H1 (cell line): ENCODE results near the gene GCGR. TPM values are rescaled to one million over a fixed set of nuclear protein-coding genes. Genes with fewer than 3 reads are reported as not detected.

Source experiments
- CTCF ChIA-PET: fragments of 300-600 bp; sonication (Branson Sonifier 250); formaldehyde crosslinking; loops from one replicate; lab custom pipeline; 2021; ENCODE audit not compliant: partially characterized antibody; lab: Charles Lee
- POLR2A ChIA-PET: fragments of 300-600 bp; sonication (Branson Sonifier 250); formaldehyde crosslinking; loops from one replicate; lab custom pipeline; 2021; ENCODE audit warnings: inconsistent platforms; ENCODE audit not compliant: partially characterized antibody; lab: Charles Lee
- DNase-seq, 2 experiments: peaks; one replicate each; pipeline versions ENCODE4 v3.0.0 to v3.0.0-alpha.2; 2010 to 2022; ENCODE audit warnings: low spot score in 2 of 2, low read depth in 1 of 2, mixed read lengths in 1 of 2
- FAIRE-seq: peaks from 2 replicates; lab custom pipeline; 2011; peaks lifted over from hg19 to GRCh38; lab: Jason Lieb, UNC
- H2AFZ ChIP-seq: 2 replicates; pipeline ENCODE4 v1.8.1; 2012; ENCODE audit warnings: low read length, inconsistent platforms
- H2AK5ac ChIP-seq: 2 replicates; pipeline ENCODE4 v1.6.1; 2013; ENCODE audit warnings: low read depth, low read length
- H2BK120ac ChIP-seq: replicated peaks from 2 replicates; pipeline ENCODE3; 2013; ENCODE audit warnings: low read depth, low read length, inconsistent platforms
- H2BK12ac ChIP-seq: 2 replicates; pipeline ENCODE4 v1.6.1; 2013; ENCODE audit warnings: low read depth, low read length
- H2BK15ac ChIP-seq: 2 replicates; pipeline ENCODE4 v1.6.1; 2013; ENCODE audit warnings: low read length
- H2BK20ac ChIP-seq: 2 replicates; pipeline ENCODE4 v1.6.1; 2013; ENCODE audit warnings: low read length
- H2BK5ac ChIP-seq: 2 replicates; pipeline ENCODE4 v1.6.1; 2013; ENCODE audit warnings: low read depth, low read length
- H3K14ac ChIP-seq: 2 replicates; pipeline ENCODE4 v1.6.1; 2013; ENCODE audit warnings: inconsistent platforms; ENCODE audit not compliant: insufficient read length
- H3K18ac ChIP-seq: 2 replicates; pipeline ENCODE4 v1.6.1; 2013; ENCODE audit warnings: low read length; ENCODE audit errors: extremely low read depth
- H3K23ac ChIP-seq: 2 replicates; pipeline ENCODE4 v1.6.1; 2013; ENCODE audit warnings: inconsistent platforms; ENCODE audit not compliant: insufficient read length
- H3K23me2 ChIP-seq: 2 replicates; pipeline ENCODE4 v1.6.1; 2013; ENCODE audit warnings: low read depth, low read length
- H3K27ac ChIP-seq: 2 replicates; pipeline ENCODE4 v1.6.1; 2011; ENCODE audit warnings: low read depth, low read length, inconsistent platforms
- H3K27me3 ChIP-seq, 4 experiments: replicated peaks in 1 of 4; 1 replicate in 1 of 4; 2 replicates in 3 of 4; pipeline versions ENCODE4 v1.6.1 to v1.8.1; 2011 to 2013; ENCODE audit warnings: low read length in 3 of 4, mild to moderate bottlenecking in 3 of 4, inconsistent platforms in 2 of 4, mixed read lengths in 2 of 4, moderate library complexity in 1 of 4; ENCODE audit not compliant: control insufficient read depth in 3 of 4, insufficient read depth in 3 of 4; ENCODE audit errors: extremely low read depth in 1 of 4
- H3K36me3 ChIP-seq, 4 experiments: 2 replicates each; pipeline versions ENCODE4 v1.6.1 to v1.8.1; 2011 to 2013; ENCODE audit warnings: mild to moderate bottlenecking in 4 of 4, low read length in 3 of 4, moderate library complexity in 2 of 4, control low read depth in 1 of 4, inconsistent platforms in 1 of 4; ENCODE audit not compliant: insufficient read depth in 4 of 4, control insufficient read depth in 2 of 4
- H3K4ac ChIP-seq: replicated peaks from 2 replicates; pipeline ENCODE3; 2013; ENCODE audit warnings: low read length, low read depth, mixed read lengths, inconsistent platforms; ENCODE audit not compliant: insufficient read length
- H3K4me1 ChIP-seq, 4 experiments: replicated peaks in 1 of 4; 1 replicate in 1 of 4; 2 replicates in 3 of 4; pipeline versions ENCODE4 v1.6.1 to v1.8.1; 2011 to 2013; ENCODE audit warnings: low read length in 3 of 4, inconsistent platforms in 2 of 4, mixed read lengths in 1 of 4; ENCODE audit not compliant: insufficient read depth in 4 of 4, control insufficient read depth in 3 of 4
- H3K4me2 ChIP-seq, 2 experiments: 2 replicates each; pipeline versions ENCODE4 v1.6.1 to v1.8.1; 2011 to 2013; ENCODE audit warnings: low read depth in 2 of 2, low read length in 2 of 2, control low read depth in 1 of 2, inconsistent platforms in 1 of 2, mild to moderate bottlenecking in 1 of 2; ENCODE audit not compliant: insufficient read depth in 1 of 2
- H3K4me3 ChIP-seq, 4 experiments: fragments of 200-600, 300-600 bp in 1 of 4; sonication (generic), shearing (Covaris generic), sonication (Bioruptor Twin) in 1 of 4; 2 replicates each; pipeline versions ENCODE4 v1.5.1 to v1.8.1; 2011 to 2016; ENCODE audit warnings: low read length in 4 of 4, low read depth in 3 of 4, control low read depth in 2 of 4, inconsistent platforms in 2 of 4, mild to moderate bottlenecking in 2 of 4, mixed read lengths in 1 of 4, moderate library complexity in 1 of 4; ENCODE audit not compliant: insufficient read depth in 2 of 4; ENCODE audit errors: extremely low read depth in 1 of 4
- H3K56ac ChIP-seq: replicated peaks from 2 replicates; pipeline ENCODE3; 2013; ENCODE audit warnings: low read depth, mild to moderate bottlenecking, mixed read lengths, low read length, inconsistent platforms; ENCODE audit not compliant: insufficient read length
- H3K79me1 ChIP-seq: 2 replicates; pipeline ENCODE4 v1.6.1; 2013; ENCODE audit warnings: low read depth, low read length, control low read depth
- H3K79me2 ChIP-seq, 2 experiments: 2 replicates each; pipeline versions ENCODE4 v1.6.1 to v1.8.1; 2012 to 2013; ENCODE audit warnings: low read length in 2 of 2, mild to moderate bottlenecking in 2 of 2, inconsistent platforms in 1 of 2; ENCODE audit not compliant: insufficient read depth in 2 of 2, control insufficient read depth in 1 of 2
- H3K9ac ChIP-seq, 4 experiments: replicated peaks in 1 of 4; 1 replicate in 1 of 4; 2 replicates in 3 of 4; pipeline versions ENCODE4 v1.6.1 to v1.8.1; 2011 to 2013; ENCODE audit warnings: low read depth in 3 of 4, low read length in 3 of 4, control low read depth in 2 of 4, mild to moderate bottlenecking in 2 of 4, moderate library complexity in 2 of 4, inconsistent platforms in 1 of 4; ENCODE audit errors: extremely low read depth in 1 of 4
- H3K9me3 ChIP-seq, 2 experiments: 2 replicates each; pipeline versions ENCODE4 v1.6.1 to v1.8.1; 2012 to 2013; ENCODE audit warnings: mild to moderate bottlenecking in 2 of 2, moderate library complexity in 2 of 2, control low read depth in 1 of 2, inconsistent platforms in 1 of 2, low read depth in 1 of 2, low read length in 1 of 2, mixed read lengths in 1 of 2; ENCODE audit not compliant: insufficient read depth in 2 of 2
- H4K20me1 ChIP-seq, 2 experiments: replicated peaks in 1 of 2; 2 replicates each; pipeline versions ENCODE3 to v1.8.1; 2011 to 2013; ENCODE audit warnings: inconsistent platforms in 2 of 2, low read length in 2 of 2, mild to moderate bottlenecking in 1 of 2; ENCODE audit not compliant: insufficient read depth in 2 of 2, control insufficient read depth in 1 of 2
- H4K5ac ChIP-seq: 2 replicates; pipeline ENCODE4 v1.6.1; 2013; ENCODE audit warnings: low read length, low read depth, mixed read lengths, inconsistent platforms; ENCODE audit not compliant: insufficient read length
- H4K8ac ChIP-seq: 2 replicates; pipeline ENCODE4 v1.8.0; 2013; ENCODE audit warnings: mild to moderate bottlenecking, moderate library complexity, low read length, inconsistent platforms; ENCODE audit not compliant: insufficient read depth; ENCODE audit errors: extremely low read depth
- H4K91ac ChIP-seq: replicated peaks from 2 replicates; pipeline ENCODE3; 2013; ENCODE audit warnings: low read length, mixed read lengths, inconsistent platforms; ENCODE audit not compliant: insufficient read length
- CEBPB ChIP-seq: IDR thresholded peaks from 2 replicates; pipeline ENCODE4 v1.6.1; 2012; ENCODE audit warnings: low read depth, low read length
- POLR2A ChIP-seq, 2 experiments: IDR thresholded peaks; 1 replicate in 1 of 2; 2 replicates in 1 of 2; pipeline ENCODE4 v1.6.1; 2011; ENCODE audit warnings: low read depth in 2 of 2, low read length in 2 of 2, mild to moderate bottlenecking in 2 of 2; ENCODE audit errors: control extremely low read depth in 1 of 2
- WGBS, 2 experiments: shearing (Covaris generic) in 1 of 2; methylation state at CpG; one replicate each; pipeline versions ENCODE4 v1.1.6 to v1.1.7; 2013 to 2015; ENCODE audit warnings: low lambda C conversion rate in 2 of 2, mixed read lengths in 2 of 2, inconsistent platforms in 1 of 2, low coverage in 1 of 2, missing lambda C conversion rate in 1 of 2; ENCODE audit not compliant: insufficient replicate concordance in 2 of 2, insufficient coverage in 1 of 2, insufficient read length in 1 of 2; ENCODE audit errors: extremely low coverage in 1 of 2, missing lambda C conversion rate in 1 of 2; 5-methylcytosine and 5-hydroxymethylcytosine counted together
- polyA plus RNA-seq, 7 experiments: library from polyadenylated mRNA; depleted of rRNA in 3 of 7; stranded (reverse) in 5 of 7; unstranded in 2 of 7; fragments of >200 nt in 5 of 7; fragments of 200-250 nt in 2 of 7; gene quantifications; 1 replicate in 5 of 7; 2 replicates in 1 of 7; 4 replicates in 1 of 7; pipeline versions ENCODE4 v1.2.1 to v1.2.3, GENCODE V29; 2011 to 2013; ENCODE audit warnings: missing spikeins in 2 of 7, mixed read lengths in 2 of 7
- total RNA-seq: library from RNA; stranded (reverse); fragmentation: NEBNext Ultra II Directional; extraction: Animal tissue kit (Norgen Biotek cat#: 25700); gene quantifications from 2 replicates; pipeline ENCODE4 v1.2.1, GENCODE V29; 2021
- TF ChIP-seq, protein P1 (sequence below), 3 experiments: IDR thresholded peaks; 1 replicate in 2 of 3; 2 replicates in 1 of 3; pipeline versions ENCODE4 v1.5.1 to v1.6.1; 2011; ENCODE audit warnings: low read length in 3 of 3, mild to moderate bottlenecking in 3 of 3, inconsistent platforms in 2 of 3, low read depth in 1 of 3, moderate library complexity in 1 of 3; ENCODE audit not compliant: insufficient read depth in 1 of 3; ENCODE audit errors: control extremely low read depth in 1 of 3

The GCGR gene
- total and polyA plus RNA-seq, 2 of the 8 experiments (the other 6 are each of a cell fraction or from before 2014, with no cell fraction given), result 0.44 to 0.56 TPM

DNA sequence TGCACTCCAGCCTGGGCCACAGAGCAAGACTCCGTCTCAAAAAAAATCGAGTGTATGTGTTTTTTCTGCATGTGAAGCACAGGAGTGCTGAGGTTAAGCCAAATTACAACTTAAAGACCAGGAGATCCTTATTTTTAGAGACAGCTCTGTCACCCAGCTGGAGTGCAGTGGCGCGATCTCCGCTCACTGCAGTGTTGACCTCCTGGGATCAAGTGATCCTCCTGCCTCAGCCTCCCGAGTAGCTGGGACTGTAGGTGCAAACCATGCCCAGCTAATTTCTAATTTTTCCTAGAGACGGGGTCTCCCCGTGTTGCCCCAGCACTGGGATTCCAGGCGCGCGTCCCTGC lies 38.4 kb downstream of the GCGR start:
- H2BK15ac ChIP-seq, result no peak overlapping the region
- no peaks in the 10 kb centered on the region for H3K23me2 ChIP-seq
- no peaks in the 10 kb centered on the region for H3K79me2 ChIP-seq
- no peak overlapping the region for H3K23ac ChIP-seq
- no peak overlapping the region for H4K5ac ChIP-seq
- no peaks in the 10 kb centered on the region; a peak in 2 of 7 replicates for H3K27me3 ChIP-seq
- no peaks in the 10 kb centered on the region for H3K9me3 ChIP-seq
- H3K36me3 ChIP-seq, result peaks cover 12 to 42% (median 34%) of the 10 kb centered on the region in 4 experiments
- H3K4ac ChIP-seq, result no peak overlapping the region
- DNase-seq, result no peak
- H4K8ac ChIP-seq, result no peak overlapping the region
- no peak overlapping the region for H3K18ac ChIP-seq
- no peak overlapping the region for H3K56ac ChIP-seq
- H2BK120ac ChIP-seq, result no peak overlapping the region
- ChIA-PET CTCF (interaction anchor here (1.3 to 1.6 kb wide), 3 partner anchors 9 to 118 kb away, joined by 3 read pairs; partner anchors contain the start of gene ARHGDIA), POLR2A (interaction anchor here (1.1 to 5.7 kb wide), 9 partner anchors 8 to 139 kb away, joined by 4 to 37 read pairs (median 6); partner anchors contain the start of genes MCRIP1, MRPL12, P4HB and PPP1R27)
- no peak overlapping the region for H2AK5ac ChIP-seq
- H3K14ac ChIP-seq, result no peak overlapping the region
- no peak overlapping the region for H2BK12ac ChIP-seq
- H2BK5ac ChIP-seq, result no peak overlapping the region
- H4K20me1 ChIP-seq, result peaks cover 2 to 12% of the 10 kb centered on the region in 2 experiments
- no peak for FAIRE-seq
- 99% methylated on average over 10 of the region's 11 CpGs; no CpG with 5 or more reads in 1 of the 2 experiments for WGBS, 2 experiments
- H3K4me1 ChIP-seq, result peaks cover 0 to 3% (median 0%) of the 10 kb centered on the region in 4 experiments; a peak in 2 of 7 replicates
- H4K91ac ChIP-seq, result no peak overlapping the region
- H3K79me1 ChIP-seq, result no peaks in the 10 kb centered on the region
- H3K9ac ChIP-seq, result no peak overlapping the region
- no peak overlapping the region for H3K4me3 ChIP-seq
- H2BK20ac ChIP-seq, result no peak overlapping the region
- H3K27ac ChIP-seq, result no peak overlapping the region
- H3K4me2 ChIP-seq, result no peak overlapping the region
- no peak overlapping the region for H2AFZ ChIP-seq
- TF ChIP-seq POLR2A (IDR thresholded peaks at IDR 0.05; ENCODE audit: control extremely low read depth in 1 of 2, low read depth in 2 of 2, low read length in 2 of 2) (no peak), CEBPB (no peak)
- TF ChIP-seq, protein P1, sequence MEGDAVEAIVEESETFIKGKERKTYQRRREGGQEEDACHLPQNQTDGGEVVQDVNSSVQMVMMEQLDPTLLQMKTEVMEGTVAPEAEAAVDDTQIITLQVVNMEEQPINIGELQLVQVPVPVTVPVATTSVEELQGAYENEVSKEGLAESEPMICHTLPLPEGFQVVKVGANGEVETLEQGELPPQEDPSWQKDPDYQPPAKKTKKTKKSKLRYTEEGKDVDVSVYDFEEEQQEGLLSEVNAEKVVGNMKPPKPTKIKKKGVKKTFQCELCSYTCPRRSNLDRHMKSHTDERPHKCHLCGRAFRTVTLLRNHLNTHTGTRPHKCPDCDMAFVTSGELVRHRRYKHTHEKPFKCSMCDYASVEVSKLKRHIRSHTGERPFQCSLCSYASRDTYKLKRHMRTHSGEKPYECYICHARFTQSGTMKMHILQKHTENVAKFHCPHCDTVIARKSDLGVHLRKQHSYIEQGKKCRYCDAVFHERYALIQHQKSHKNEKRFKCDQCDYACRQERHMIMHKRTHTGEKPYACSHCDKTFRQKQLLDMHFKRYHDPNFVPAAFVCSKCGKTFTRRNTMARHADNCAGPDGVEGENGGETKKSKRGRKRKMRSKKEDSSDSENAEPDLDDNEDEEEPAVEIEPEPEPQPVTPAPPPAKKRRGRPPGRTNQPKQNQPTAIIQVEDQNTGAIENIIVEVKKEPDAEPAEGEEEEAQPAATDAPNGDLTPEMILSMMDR (IDR thresholded peaks at IDR 0.05; ENCODE audit: control extremely low read depth in 1 of 3, insufficient read depth in 1 of 3, low read depth in 1 of 3, low read length in 3 of 3), result no peak
